Measurements from ENCODE around the gene THRSP. TPM values are rescaled to one million over a fixed set of nuclear protein-coding genes. Genes with fewer than 3 reads are reported as not detected.

The THRSP gene
- total and polyA plus RNA-seq, 2 donors (not counting 1 experiment from before 2014, with no cell fraction given) = not detected

DNA sequence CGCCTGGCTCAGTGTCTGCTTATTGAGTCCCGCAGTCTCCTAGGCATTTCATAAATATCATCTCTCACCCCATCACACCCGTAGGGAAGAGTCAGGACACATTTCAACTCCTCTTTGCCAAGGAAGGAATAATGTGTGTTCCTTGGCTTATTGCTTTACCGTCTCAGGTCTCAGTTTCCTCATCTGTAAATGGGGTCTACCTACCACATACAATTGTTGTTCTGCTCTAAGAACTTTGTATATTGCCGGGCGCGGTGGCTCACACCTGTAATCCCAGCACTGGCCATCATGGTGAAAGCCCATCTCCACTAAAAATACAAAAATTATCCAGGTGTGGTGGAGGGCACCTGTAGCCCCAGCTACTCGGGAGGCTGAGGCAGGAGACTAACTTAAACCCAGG lies 3.1 kb upstream of the THRSP start:
- TF ChIP-seq EZH2 (IDR thresholded peaks at IDR 0.05; ENCODE audit: borderline replicate concordance, insufficient read depth, low read depth, low read length, poor library complexity, severe bottlenecking) (no peak), CTCF (IDR thresholded peaks at IDR 0.05) (no peak)
- 97% methylated on average over 5 of the region's 8 CpGs for WGBS (ENCODE audit: insufficient coverage)
- ATAC-seq (ENCODE audit: low read depth) (no peak), DNase-seq (no peak)
- Histone ChIP-seq H3K4me2 (replicated peaks; ENCODE audit: low read depth, low read length, poor library complexity, severe bottlenecking) (no peak overlapping the region), H4K20me1 (ENCODE audit: control insufficient read depth, insufficient read depth, low read length, poor library complexity, severe bottlenecking) (no peaks in the 10 kb centered on the region), H3K27me3 (replicated peaks in 1 of 4; ENCODE audit: control extremely low read depth in 1 of 4, control insufficient read depth in 3 of 4, insufficient read depth in 4 of 4, low read length in 3 of 4) (no peaks in the 10 kb centered on the region), H3K9ac (ENCODE audit: low read length) (no peak overlapping the region), H3K27ac (ENCODE audit: low read length in 2 of 2) (no peak overlapping the region), H3K4me3 (ENCODE audit: control extremely low read depth in 1 of 5, extremely low read depth in 1 of 5, insufficient read depth in 1 of 5, low read depth in 2 of 5, low read length in 4 of 5) (no peak overlapping the region), H3K36me3 (replicated peaks in 1 of 2; ENCODE audit: control extremely low read depth in 1 of 2, control insufficient read depth in 1 of 2, extremely low read depth in 1 of 2, insufficient read depth in 2 of 2, low read length in 1 of 2) (no peaks in the 10 kb centered on the region), H3K79me2 (ENCODE audit: control insufficient read depth, insufficient read depth, low read length) (no peaks in the 10 kb centered on the region), H3K4me1 (ENCODE audit: control insufficient read depth in 2 of 2, insufficient read depth in 2 of 2, low read length in 2 of 2) (no peaks in the 10 kb centered on the region), H3K9me3 (ENCODE audit: control extremely low read depth in 1 of 3, control insufficient read depth in 2 of 3, insufficient read depth in 1 of 3, low read length in 2 of 3) (no peaks in the 10 kb centered on the region), H2AFZ (ENCODE audit: insufficient read depth, low read depth, low read length, poor library complexity, severe bottlenecking) (no peak overlapping the region)
- intact Hi-C loops (cut with micrococcal nuclease) = no loop called here
- ChIA-PET POLR2A (no interaction called here), CTCF (no interaction called here)
- no peak overlapping the region for H3K27ac Mint-ChIP-seq
- no peaks in the 10 kb centered on the region for H3K9me3 Mint-ChIP-seq (ENCODE audit: insufficient read depth)
- no peaks in the 10 kb centered on the region for H3K4me1 Mint-ChIP-seq
- no peaks in the 10 kb centered on the region for H3K27me3 Mint-ChIP-seq
- H3K4me3 Mint-ChIP-seq = no peak overlapping the region

GRCh38 chr11:78061088-78061920 lies 2.4 kb upstream of the THRSP start:
- Mint-ChIP-seq H3K4me3 (no peak overlapping the region), H3K9me3 (ENCODE audit: insufficient read depth) (no peaks in the 10 kb centered on the region), H3K27me3 (no peaks in the 10 kb centered on the region), H3K4me1 (no peaks in the 10 kb centered on the region), H3K27ac (no peak overlapping the region)
- Histone ChIP-seq H3K27me3 (replicated peaks in 1 of 4; ENCODE audit: control extremely low read depth in 1 of 4, control insufficient read depth in 3 of 4, insufficient read depth in 4 of 4, low read length in 3 of 4) (no peaks in the 10 kb centered on the region), H3K36me3 (replicated peaks in 1 of 2; ENCODE audit: control extremely low read depth in 1 of 2, control insufficient read depth in 1 of 2, extremely low read depth in 1 of 2, insufficient read depth in 2 of 2, low read length in 1 of 2) (no peaks in the 10 kb centered on the region), H2AFZ (ENCODE audit: insufficient read depth, low read depth, low read length, poor library complexity, severe bottlenecking) (no peak overlapping the region), H3K9ac (ENCODE audit: low read length) (no peak overlapping the region), H3K4me3 (ENCODE audit: control extremely low read depth in 1 of 5, extremely low read depth in 1 of 5, insufficient read depth in 1 of 5, low read depth in 2 of 5, low read length in 4 of 5) (no peak overlapping the region), H3K27ac (ENCODE audit: low read length in 2 of 2) (no peak overlapping the region), H3K4me2 (replicated peaks; ENCODE audit: low read depth, low read length, poor library complexity, severe bottlenecking) (no peak overlapping the region), H3K4me1 (ENCODE audit: control insufficient read depth in 2 of 2, insufficient read depth in 2 of 2, low read length in 2 of 2) (no peaks in the 10 kb centered on the region), H3K79me2 (ENCODE audit: control insufficient read depth, insufficient read depth, low read length) (no peaks in the 10 kb centered on the region), H4K20me1 (ENCODE audit: control insufficient read depth, insufficient read depth, low read length, poor library complexity, severe bottlenecking) (no peaks in the 10 kb centered on the region), H3K9me3 (ENCODE audit: control extremely low read depth in 1 of 3, control insufficient read depth in 2 of 3, insufficient read depth in 1 of 3, low read length in 2 of 3) (no peaks in the 10 kb centered on the region)
- WGBS (ENCODE audit: insufficient coverage) = 100% methylated on average over 1 of the region's 4 CpGs
- TF ChIP-seq EZH2 (IDR thresholded peaks at IDR 0.05; ENCODE audit: borderline replicate concordance, insufficient read depth, low read depth, low read length, poor library complexity, severe bottlenecking) = no peak
- no peak for TF ChIP-seq CTCF (IDR thresholded peaks at IDR 0.05)
- DNase-seq = no peak
- ATAC-seq (ENCODE audit: low read depth) = no peak
- intact Hi-C loops (cut with micrococcal nuclease) = no loop called here
- ChIA-PET POLR2A (no interaction called here), CTCF (interaction anchor here (2.0 kb wide), 1 partner anchor 16 kb away, joined by 6 read pairs; no protein-coding TSS in a partner anchor)
